PC-3 (cell line): ENCODE data around the gene ATN1. TPM values are rescaled to one million over a fixed set of nuclear protein-coding genes. Genes with fewer than 3 reads are reported as not detected.
A peak's percentile ranks its signal among the peaks of the same experiment; 100 is the strongest.

Experiments
- ATAC-seq: fragments of 200-7000 bp; cut with Tn5 transposase; 2 replicates; pipeline ENCODE4 v1.9.1; 2020; ENCODE audit warnings: mild to moderate bottlenecking, moderate library complexity
- BruUV-seq: library from RNA; stranded (reverse); fragments of 400-500 nt; replicated peaks from 2 replicates; lab custom pipeline; 2021; lab: Mats Ljungman, UMichigan
- CTCF ChIA-PET: fragments of 300-600 bp; sonication (Branson Sonifier 250); formaldehyde crosslinking; loops from one replicate; lab custom pipeline; 2022; ENCODE audit warnings: antibody characterized with exemption; lab: Charles Lee
- POLR2A ChIA-PET: fragments of 300-600 bp; sonication (Branson Sonifier 250); formaldehyde crosslinking; loops from one replicate; lab custom pipeline; 2022; ENCODE audit warnings: antibody characterized with exemption; ENCODE audit not compliant: unreplicated experiment; lab: Charles Lee
- DNase-seq: peaks from one replicate; pipeline ENCODE4 v3.0.0-alpha.2; 2015
- H2AFZ ChIP-seq: fragments of 300-600 bp; sonication (generic); 2 replicates; pipeline ENCODE4 v1.6.0; 2016; ENCODE audit warnings: antibody characterized with exemption, low read length
- H3F3A ChIP-seq: fragments of 300-600 bp; sonication (generic); one replicate; pipeline ENCODE4 v1.6.0; 2017; ENCODE audit warnings: antibody characterized with exemption, low read length, control low read depth, mild to moderate bottlenecking; ENCODE audit not compliant: unreplicated experiment
- H3K27ac ChIP-seq: fragments of 300-600 bp; sonication (generic); 2 replicates; pipeline ENCODE4 v1.5.1; 2016; ENCODE audit warnings: mild to moderate bottlenecking, low read length
- H3K27me3 ChIP-seq: fragments of 300-600 bp; sonication (generic); 2 replicates; pipeline ENCODE4 v1.6.1; 2016; ENCODE audit warnings: low read length, mixed read lengths
- H3K36me3 ChIP-seq: fragments of 300-600 bp; sonication (generic); 2 replicates; pipeline ENCODE4 v1.6.1; 2016; ENCODE audit warnings: low read depth, mixed run types, low read length, mixed read lengths
- H3K4me1 ChIP-seq: fragments of 300-600 bp; sonication (generic); 2 replicates; pipeline ENCODE4 v1.5.1; 2016; ENCODE audit warnings: low read length; ENCODE audit not compliant: insufficient read depth
- H3K4me2 ChIP-seq: fragments of 300-600 bp; sonication (generic); 2 replicates; pipeline ENCODE4 v1.6.0; 2016; ENCODE audit warnings: low read length
- H3K4me3 ChIP-seq: fragments of 300-600 bp; sonication (generic); 2 replicates; pipeline ENCODE4 v1.5.1; 2016; ENCODE audit warnings: mild to moderate bottlenecking, low read length, mixed read lengths
- H3K79me2 ChIP-seq: fragments of 300-600 bp; sonication (generic); 2 replicates; pipeline ENCODE4 v1.6.1; 2017; ENCODE audit warnings: low read length, mixed read lengths
- H3K9ac ChIP-seq: fragments of 300-600 bp; sonication (generic); 2 replicates; pipeline ENCODE4 v1.6.0; 2016; ENCODE audit warnings: mild to moderate bottlenecking, low read length
- H3K9me2 ChIP-seq: fragments of 300-600 bp; sonication (generic); replicated peaks from 2 replicates; pipeline ENCODE4 v1.6.1; 2016; ENCODE audit warnings: mixed run types, low read length, mixed read lengths
- H3K9me3 ChIP-seq: fragments of 300-600 bp; sonication (generic); 2 replicates; pipeline ENCODE4 v1.6.1; 2016; ENCODE audit warnings: low read length, mixed read lengths
- H4K20me1 ChIP-seq: fragments of 300-600 bp; sonication (generic); 2 replicates; pipeline ENCODE4 v1.6.1; 2016; ENCODE audit warnings: low read length, mixed read lengths
- EZH2 ChIP-seq: fragments of 300-600 bp; sonication (generic); IDR thresholded peaks from one replicate; pipeline ENCODE4 v1.6.1; 2017; ENCODE audit warnings: antibody characterized with exemption, mild to moderate bottlenecking, low read length; ENCODE audit not compliant: unreplicated experiment
- EZH2phosphoT487 ChIP-seq: fragments of 300-600 bp; sonication (generic); IDR thresholded peaks from 2 replicates; pipeline ENCODE4 v1.6.1; 2018; ENCODE audit warnings: mild to moderate bottlenecking, antibody characterized with exemption, low read length, borderline replicate concordance
- intact Hi-C: fragments of 100-400 bp; cut with micrococcal nuclease; formaldehyde crosslinking; loops from 2 replicates; pipeline ENCODE4 v1.9.0; 2023
- total RNA-seq: library from RNA; depleted of rRNA; stranded (reverse); fragments of >200 nt; gene quantifications from 2 replicates; pipeline ENCODE4 v1.2.3, GENCODE V29; 2014
- TF ChIP-seq, protein P1 (sequence below): fragments of 300-600 bp; sonication (generic); conservative IDR thresholded peaks from 2 replicates; pipeline ENCODE4 v1.5.1; 2017; ENCODE audit warnings: antibody characterized with exemption, low read depth, mild to moderate bottlenecking, low read length

Gene ATN1
- total RNA-seq, 1 experiment from 2014 or later: 11.6 TPM

DNA sequence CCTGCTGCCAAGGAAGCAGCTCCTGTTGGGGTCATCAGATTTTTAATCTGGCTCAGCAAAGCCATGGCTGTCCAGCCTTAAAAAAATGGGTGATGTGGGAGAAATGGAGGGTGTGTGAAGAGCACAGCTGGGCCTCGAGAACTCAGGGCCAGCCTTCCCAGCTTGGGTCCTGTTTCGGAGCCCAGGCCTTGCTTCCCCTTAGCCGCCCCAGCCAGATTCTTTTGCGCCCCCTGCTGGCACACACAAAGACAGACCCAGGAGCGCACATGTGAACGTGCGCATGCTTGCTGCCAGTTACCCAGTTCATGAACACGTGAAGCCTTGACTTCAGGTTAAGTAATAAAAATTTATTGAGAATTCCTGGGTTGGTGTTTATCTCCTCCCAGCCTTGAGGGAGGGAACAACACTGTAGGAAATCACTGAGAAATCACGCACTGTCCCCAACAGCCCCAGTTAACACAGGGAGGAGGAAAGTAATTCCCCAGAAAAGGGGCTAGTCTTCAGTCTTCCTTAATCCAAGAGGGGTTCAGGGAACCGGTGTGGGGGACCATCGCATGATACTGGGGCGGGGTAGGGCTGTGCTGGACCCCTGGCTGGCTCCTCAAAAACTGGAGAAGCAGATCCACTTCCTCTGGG, 37.4 kb downstream of the ATN1 start:
- peaks cover 41% of the 10 kb centered on the region for H3K36me3 ChIP-seq
- no peak overlapping the region for H3K27ac ChIP-seq
- DNase-seq: peak; percentile 64
- no peaks in the 10 kb centered on the region for H4K20me1 ChIP-seq
- POLR2A ChIA-PET: no interaction called here
- H3K9me2 ChIP-seq: no peaks in the 10 kb centered on the region
- intact Hi-C loops: loop anchor here (1.0 kb wide), 2 partner anchors 21 to 41 kb away; partner anchors contain the start of gene C12orf57
- ATAC-seq: peak; percentile 62
- peaks cover 4% of the 10 kb centered on the region for H3F3A ChIP-seq
- H3K4me1 ChIP-seq: peaks cover 25% of the 10 kb centered on the region
- CTCF ChIA-PET: interaction anchor here (0.6 to 1.1 kb wide), 2 partner anchors 38 to 96 kb away, joined by 3 to 4 read pairs; no protein-coding TSS in a partner anchor
- no peak overlapping the region for H3K4me3 ChIP-seq
- no TSS peak for BruUV-seq
- H2AFZ ChIP-seq: no peak overlapping the region
- H3K79me2 ChIP-seq: peaks cover 25% of the 10 kb centered on the region
- no peak overlapping the region for H3K9ac ChIP-seq
- TF ChIP-seq, protein P1, sequence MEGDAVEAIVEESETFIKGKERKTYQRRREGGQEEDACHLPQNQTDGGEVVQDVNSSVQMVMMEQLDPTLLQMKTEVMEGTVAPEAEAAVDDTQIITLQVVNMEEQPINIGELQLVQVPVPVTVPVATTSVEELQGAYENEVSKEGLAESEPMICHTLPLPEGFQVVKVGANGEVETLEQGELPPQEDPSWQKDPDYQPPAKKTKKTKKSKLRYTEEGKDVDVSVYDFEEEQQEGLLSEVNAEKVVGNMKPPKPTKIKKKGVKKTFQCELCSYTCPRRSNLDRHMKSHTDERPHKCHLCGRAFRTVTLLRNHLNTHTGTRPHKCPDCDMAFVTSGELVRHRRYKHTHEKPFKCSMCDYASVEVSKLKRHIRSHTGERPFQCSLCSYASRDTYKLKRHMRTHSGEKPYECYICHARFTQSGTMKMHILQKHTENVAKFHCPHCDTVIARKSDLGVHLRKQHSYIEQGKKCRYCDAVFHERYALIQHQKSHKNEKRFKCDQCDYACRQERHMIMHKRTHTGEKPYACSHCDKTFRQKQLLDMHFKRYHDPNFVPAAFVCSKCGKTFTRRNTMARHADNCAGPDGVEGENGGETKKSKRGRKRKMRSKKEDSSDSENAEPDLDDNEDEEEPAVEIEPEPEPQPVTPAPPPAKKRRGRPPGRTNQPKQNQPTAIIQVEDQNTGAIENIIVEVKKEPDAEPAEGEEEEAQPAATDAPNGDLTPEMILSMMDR: peak; percentile 77
- no peak for TF ChIP-seq EZH2phosphoT487
- no peaks in the 10 kb centered on the region for H3K9me3 ChIP-seq
- H3K27me3 ChIP-seq: no peaks in the 10 kb centered on the region
- no peak overlapping the region for H3K4me2 ChIP-seq

DNA sequence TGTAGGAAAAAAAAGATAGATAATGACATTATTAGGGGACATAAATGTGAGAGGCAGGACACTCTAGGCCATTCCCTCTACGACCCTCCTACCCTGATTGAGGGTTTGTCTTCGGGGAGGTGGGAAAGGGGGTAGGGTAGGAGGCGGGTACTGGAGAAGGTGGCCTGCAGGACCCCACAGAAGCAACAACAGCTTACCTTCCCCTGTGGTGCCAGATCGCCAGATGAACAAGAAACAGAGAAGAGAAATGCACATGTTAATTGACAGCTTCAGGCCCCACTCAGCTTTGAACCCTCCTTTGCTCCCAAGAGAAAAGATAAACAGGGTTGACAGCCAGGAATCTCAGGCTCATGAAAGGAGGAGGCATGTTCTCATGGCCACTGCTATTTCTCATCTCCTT, 38.0 kb downstream of the ATN1 start:
- BruUV-seq: no TSS peak
- Histone ChIP-seq H3K27ac (no peak overlapping the region), H3K4me2 (no peak overlapping the region), H2AFZ (no peak overlapping the region), H4K20me1 (no peaks in the 10 kb centered on the region), H3K79me2 (peaks cover 29% of the 10 kb centered on the region), H3K9me2 (no peaks in the 10 kb centered on the region), H3K4me3 (no peak overlapping the region), H3K4me1 (peaks cover 25% of the 10 kb centered on the region), H3F3A (peaks cover 4% of the 10 kb centered on the region), H3K9me3 (no peaks in the 10 kb centered on the region), H3K9ac (no peak overlapping the region), H3K27me3 (no peaks in the 10 kb centered on the region), H3K36me3 (peaks cover 41% of the 10 kb centered on the region)
- CTCF ChIA-PET: no interaction called here
- POLR2A ChIA-PET: no interaction called here
- ATAC-seq (no peak), DNase-seq (no peak)
- intact Hi-C loops: loop anchor here (1.0 kb wide), 2 partner anchors 21 to 41 kb away; partner anchors contain the start of gene C12orf57
- TF ChIP-seq, protein P1: no peak
- no peak for TF ChIP-seq EZH2
- TF ChIP-seq EZH2phosphoT487: no peak

DNA sequence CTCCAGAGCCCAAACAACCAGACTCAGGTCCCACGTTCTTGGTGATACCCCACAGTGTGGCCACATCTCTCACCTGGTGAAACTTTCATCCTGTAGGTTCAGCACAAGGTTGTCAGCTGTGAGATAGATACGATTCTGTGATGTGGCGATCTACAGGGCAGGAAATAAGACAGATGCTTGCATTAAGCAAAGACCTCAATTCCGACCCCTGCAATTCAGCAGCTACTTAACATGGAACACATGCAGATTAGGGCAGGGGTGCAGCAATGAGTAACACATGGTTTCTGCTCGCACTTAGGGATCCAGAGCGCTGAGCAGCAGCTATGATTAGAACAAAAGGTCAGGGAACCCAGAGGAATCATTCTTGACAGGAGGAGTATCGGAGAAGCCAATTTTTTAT, 38.6 kb downstream of the ATN1 start:
- Histone ChIP-seq H4K20me1 (no peaks in the 10 kb centered on the region), H3F3A (peaks cover 4% of the 10 kb centered on the region), H3K27ac (no peak overlapping the region), H3K27me3 (no peaks in the 10 kb centered on the region), H3K9me2 (no peaks in the 10 kb centered on the region), H3K4me3 (no peak overlapping the region), H3K36me3 (peaks cover 41% of the 10 kb centered on the region), H3K4me2 (no peak overlapping the region), H3K79me2 (peaks cover 35% of the 10 kb centered on the region), H3K9me3 (no peaks in the 10 kb centered on the region), H3K4me1 (peaks cover 23% of the 10 kb centered on the region), H3K9ac (no peak overlapping the region), H2AFZ (no peak overlapping the region)
- intact Hi-C loops: no loop called here
- TF ChIP-seq, protein P1: no peak
- TF ChIP-seq EZH2 (no peak), EZH2phosphoT487 (no peak)
- no peak for DNase-seq
- no peak for ATAC-seq
- ChIA-PET CTCF (no interaction called here), POLR2A (no interaction called here)
- no TSS peak for BruUV-seq
